GM23248 (cell line): ENCODE results near the gene CSRP1. TPM values are rescaled to one million over a fixed set of nuclear protein-coding genes. Genes with fewer than 3 reads are reported as not detected.

ENCODE experiments used
- DNase-seq: peaks from one replicate; pipeline ENCODE4 v3.0.0-alpha.2; 2015
- H2AFZ ChIP-seq: fragments of 200-600 bp; sonication (generic); 2 replicates; pipeline ENCODE4 v1.6.1; 2016; ENCODE audit warnings: antibody characterized with exemption
- H3F3A ChIP-seq: fragments of 200-600 bp; sonication (generic); 2 replicates; pipeline ENCODE4 v1.6.1; 2016; ENCODE audit warnings: mild to moderate bottlenecking, antibody characterized with exemption, mixed run types; ENCODE audit not compliant: insufficient read depth
- H3K27ac ChIP-seq: fragments of 200-600 bp; sonication (generic); 2 replicates; pipeline ENCODE4 v1.5.1; 2016; ENCODE audit warnings: mild to moderate bottlenecking
- H3K27me3 ChIP-seq: fragments of 200-600 bp; sonication (generic); replicated peaks from 2 replicates; pipeline ENCODE4 v1.6.1; 2016; ENCODE audit warnings: mild to moderate bottlenecking; ENCODE audit not compliant: insufficient read depth
- H3K36me3 ChIP-seq: fragments of 200-600 bp; sonication (generic); 2 replicates; pipeline ENCODE4 v1.6.1; 2016; ENCODE audit warnings: low read depth, mild to moderate bottlenecking
- H3K4me1 ChIP-seq: fragments of 200-600 bp; sonication (generic); 2 replicates; pipeline ENCODE4 v1.6.1; 2016; ENCODE audit warnings: mild to moderate bottlenecking; ENCODE audit not compliant: insufficient read depth
- H3K4me2 ChIP-seq: fragments of 200-600 bp; sonication (generic); one replicate; pipeline ENCODE4 v1.6.1; 2016; ENCODE audit warnings: mild to moderate bottlenecking; ENCODE audit not compliant: unreplicated experiment
- H3K4me3 ChIP-seq: fragments of 200-600 bp; sonication (generic); 2 replicates; pipeline ENCODE4 v1.5.1; 2016; ENCODE audit warnings: mild to moderate bottlenecking
- H3K79me2 ChIP-seq: fragments of 200-600 bp; sonication (generic); 2 replicates; pipeline ENCODE4 v1.6.1; 2016; ENCODE audit warnings: mild to moderate bottlenecking; ENCODE audit not compliant: insufficient read depth
- H3K9ac ChIP-seq: fragments of 200-600 bp; sonication (generic); 2 replicates; pipeline ENCODE4 v1.6.1; 2016; ENCODE audit warnings: mild to moderate bottlenecking
- H3K9me2 ChIP-seq: fragments of 200-600 bp; sonication (generic); 2 replicates; pipeline ENCODE4 v1.6.1; 2016; ENCODE audit warnings: mixed run types, mild to moderate bottlenecking, moderate library complexity; ENCODE audit not compliant: insufficient read depth
- H3K9me3 ChIP-seq: fragments of 200-600 bp; sonication (generic); one replicate; pipeline ENCODE4 v1.6.1; 2017; ENCODE audit warnings: low read depth
- H4K20me1 ChIP-seq: fragments of 200-600 bp; sonication (generic); 2 replicates; pipeline ENCODE4 v1.6.0; 2016; ENCODE audit not compliant: insufficient read depth
- EZH2 ChIP-seq: fragments of 200-600 bp; sonication (generic); IDR thresholded peaks from 2 replicates; pipeline ENCODE4 v1.6.1; 2018; ENCODE audit warnings: antibody characterized with exemption, mild to moderate bottlenecking; ENCODE audit not compliant: insufficient read depth, poor library complexity, severe bottlenecking
- EZH2phosphoT487 ChIP-seq: fragments of 200-600 bp; sonication (generic); IDR thresholded peaks from 2 replicates; pipeline ENCODE4 v1.6.1; 2018; ENCODE audit warnings: antibody characterized with exemption, moderate library complexity, mild to moderate bottlenecking, low read depth; ENCODE audit not compliant: insufficient read depth
- WGBS, 2 experiments: methylation state at CpG; one replicate each; pipeline ENCODE4 v1.1.6; 2015 to 2017; ENCODE audit warnings: low lambda C conversion rate in 2 of 2, low coverage in 1 of 2; ENCODE audit errors: missing lambda C conversion rate in 2 of 2; 5-methylcytosine and 5-hydroxymethylcytosine counted together
- in situ Hi-C: fragments of 300-500 bp; cut with MboI; formaldehyde crosslinking; loops from 2 replicates; pipeline ENCODE4 v1.15.0; 2020
- polyA plus RNA-seq: library from polyadenylated mRNA; unstranded; fragments of >200 nt; fragmentation: Nextera tagmentation; extraction: Ambion mirVana; gene quantifications from 2 replicates; pipeline ENCODE4 v1.2.1, GENCODE V29; 2016
- total RNA-seq: library from RNA; depleted of rRNA; stranded (reverse); fragments of >200 nt; shearing (Covaris generic); gene quantifications from 2 replicates; pipeline ENCODE4 v1.2.3, GENCODE V29; 2014

Gene CSRP1
- total and polyA plus RNA-seq, 2 experiments from 2014 or later, result 510 to 1,160 TPM

- no peaks in the 10 kb centered on the region for H3K9me2 ChIP-seq
- no peak overlapping the region for H3K4me3 ChIP-seq
- H3K9me3 ChIP-seq, result no peaks in the 10 kb centered on the region
- no peaks in the 10 kb centered on the region for H4K20me1 ChIP-seq
- in situ Hi-C loops, result no loop called here
- H3F3A ChIP-seq, result peaks cover 53% of the 10 kb centered on the region
- H3K4me1 ChIP-seq, result peaks cover 62% of the 10 kb centered on the region
- H3K27ac ChIP-seq, result peak overlapping the region; percentile 91
- H3K27me3 ChIP-seq, result no peaks in the 10 kb centered on the region
- H3K4me2 ChIP-seq, result peak overlapping the region; percentile 66
- 39 to 44% methylated on average over 6 of the region's 6 CpGs for WGBS, 2 experiments
- H3K36me3 ChIP-seq, result no peaks in the 10 kb centered on the region
- peaks cover 18% of the 10 kb centered on the region for H3K79me2 ChIP-seq
- TF ChIP-seq EZH2phosphoT487 (no peak), EZH2 (no peak)
- H3K9ac ChIP-seq, result peak overlapping the region; percentile 79
- DNase-seq, result no peak
- H2AFZ ChIP-seq, result peak overlapping the region; percentile 68
These were observed 29.0 kb upstream of the CSRP1 start for GRCh38 chr1:201535919-201536245.

GRCh38 chr1:201535046-201535918, 28.4 kb upstream of the CSRP1 start:
- Histone ChIP-seq H3K9me2 (no peaks in the 10 kb centered on the region), H3K9ac (peak overlapping the region; percentile 79), H3K79me2 (peaks cover 12% of the 10 kb centered on the region), H3F3A (peaks cover 51% of the 10 kb centered on the region), H3K4me2 (peak overlapping the region; percentile 66), H2AFZ (peak overlapping the region; percentile 68), H3K4me1 (peaks cover 63% of the 10 kb centered on the region), H3K9me3 (no peaks in the 10 kb centered on the region), H3K36me3 (no peaks in the 10 kb centered on the region), H3K4me3 (no peak overlapping the region), H4K20me1 (no peaks in the 10 kb centered on the region), H3K27me3 (no peaks in the 10 kb centered on the region), H3K27ac (peak overlapping the region; percentile 91)
- DNase-seq, result peak; percentile 81
- 17 to 23% methylated on average over 6 of the region's 6 CpGs for WGBS, 2 experiments
- TF ChIP-seq EZH2, result no peak
- TF ChIP-seq EZH2phosphoT487, result no peak
- in situ Hi-C loops, result no loop called here

GRCh38 chr1:201533836-201534235, 26.9 kb upstream of the CSRP1 start:
- H3K9ac ChIP-seq, result no peak overlapping the region; the same call in 1 of the 2 replicates
- H3K27ac ChIP-seq, result peak overlapping the region; percentile 91; the same call in 1 of the 2 replicates
- in situ Hi-C loops, result no loop called here
- no peak overlapping the region for H3K4me3 ChIP-seq
- H3K27me3 ChIP-seq, result no peaks in the 10 kb centered on the region
- 44% methylated on average over 4 of the region's 4 CpGs for whole genome bisulfite sequencing, 2 experiments
- H3K9me3 ChIP-seq, result no peaks in the 10 kb centered on the region
- no peak overlapping the region for H3K4me2 ChIP-seq
- peaks cover 66% of the 10 kb centered on the region for H3K4me1 ChIP-seq
- H4K20me1 ChIP-seq, result no peaks in the 10 kb centered on the region
- DNase-seq, result no peak
- no peak overlapping the region for H2AFZ ChIP-seq
- H3K9me2 ChIP-seq, result no peaks in the 10 kb centered on the region
- H3F3A ChIP-seq, result peaks cover 55% of the 10 kb centered on the region
- no peaks in the 10 kb centered on the region for H3K36me3 ChIP-seq
- TF ChIP-seq EZH2phosphoT487, result no peak
- no peak for TF ChIP-seq EZH2
- no peaks in the 10 kb centered on the region for H3K79me2 ChIP-seq

- DNase-seq, result peak; percentile 51
- H3K4me1 ChIP-seq, result peaks cover 48% of the 10 kb centered on the region
These were observed 24.9 kb upstream of the CSRP1 start for GRCh38 chr1:201531551-201532425.

More at GRCh38 chr1:201531551-201532425, 24.9 kb upstream of the CSRP1 start:
- no peaks in the 10 kb centered on the region for H3K79me2 ChIP-seq
- no peaks in the 10 kb centered on the region for H3K9me3 ChIP-seq
- peak overlapping the region; percentile 43 for H2AFZ ChIP-seq
- peak overlapping the region; percentile 80 for H3K9ac ChIP-seq
- H3K27ac ChIP-seq, result peak overlapping the region; percentile 80
- WGBS, 2 experiments, result 60 to 64% methylated on average over 9 of the region's 9 CpGs
- no peak overlapping the region for H3K4me3 ChIP-seq
- H3K36me3 ChIP-seq, result no peaks in the 10 kb centered on the region
- no peaks in the 10 kb centered on the region for H3K27me3 ChIP-seq
- H4K20me1 ChIP-seq, result no peaks in the 10 kb centered on the region
- in situ Hi-C loops, result no loop called here
- peaks cover 39% of the 10 kb centered on the region for H3F3A ChIP-seq
- H3K9me2 ChIP-seq, result no peaks in the 10 kb centered on the region
- H3K4me2 ChIP-seq, result peak overlapping the region; percentile 44
- no peak for TF ChIP-seq EZH2phosphoT487
- no peak for TF ChIP-seq EZH2
